ENCODE measurements around the gene CDH23. TPM values are rescaled to one million over a fixed set of nuclear protein-coding genes. Genes with fewer than 3 reads are reported as not detected.

The CDH23 gene
- total RNA-seq, 1 experiment from 2014 or later, result 2.9 TPM

DNA sequence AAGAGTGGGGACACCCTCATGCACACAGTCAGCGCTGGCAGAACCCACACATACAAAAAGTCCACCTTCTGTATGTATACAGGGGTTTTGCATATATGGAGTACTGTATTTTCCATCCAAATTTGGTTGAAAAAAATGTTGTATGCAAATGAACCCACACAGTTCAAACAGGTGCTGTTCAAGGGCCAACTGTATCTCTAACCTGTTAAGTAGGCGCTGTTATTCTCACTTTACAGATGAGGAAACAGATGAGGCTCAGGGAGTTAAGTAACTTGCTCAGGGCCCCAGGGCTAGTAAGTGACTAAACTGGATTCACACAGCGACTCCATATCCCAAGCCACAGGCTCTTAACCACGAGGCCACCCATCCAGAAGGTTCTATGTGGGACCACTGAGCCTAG lies 252.9 kb downstream of the CDH23 start:
- no peak overlapping the region for H3K4me3 Mint-ChIP-seq
- CTCF ChIA-PET, result interaction anchor here (0.8 to 7.1 kb wide), 5 partner anchors 8 to 265 kb away, joined by 3 to 49 read pairs (median 4); no protein-coding TSS in a partner anchor
- no peaks in the 10 kb centered on the region for H3K9me3 Mint-ChIP-seq
- POLR2A ChIA-PET, result no interaction called here
- H3K36me3 Mint-ChIP-seq, result no peaks in the 10 kb centered on the region
- H3K4me1 Mint-ChIP-seq, result peaks cover 36% of the 10 kb centered on the region
- no peak overlapping the region for H3K27ac Mint-ChIP-seq
- DNase-seq (ENCODE audit: low spot score), result no peak
- H3K27me3 Mint-ChIP-seq (ENCODE audit: low read depth), result peaks cover 15% of the 10 kb centered on the region
- no peak for ATAC-seq
- no peak for TF ChIP-seq CBFB (CRISPR knock-in tag; IDR thresholded peaks at IDR 0.05; ENCODE audit: low read depth)
- TF ChIP-seq, protein P1, sequence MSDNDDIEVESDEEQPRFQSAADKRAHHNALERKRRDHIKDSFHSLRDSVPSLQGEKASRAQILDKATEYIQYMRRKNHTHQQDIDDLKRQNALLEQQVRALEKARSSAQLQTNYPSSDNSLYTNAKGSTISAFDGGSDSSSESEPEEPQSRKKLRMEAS (CRISPR knock-in tag; IDR thresholded peaks at IDR 0.05), result no peak
- TF ChIP-seq, protein P2, sequence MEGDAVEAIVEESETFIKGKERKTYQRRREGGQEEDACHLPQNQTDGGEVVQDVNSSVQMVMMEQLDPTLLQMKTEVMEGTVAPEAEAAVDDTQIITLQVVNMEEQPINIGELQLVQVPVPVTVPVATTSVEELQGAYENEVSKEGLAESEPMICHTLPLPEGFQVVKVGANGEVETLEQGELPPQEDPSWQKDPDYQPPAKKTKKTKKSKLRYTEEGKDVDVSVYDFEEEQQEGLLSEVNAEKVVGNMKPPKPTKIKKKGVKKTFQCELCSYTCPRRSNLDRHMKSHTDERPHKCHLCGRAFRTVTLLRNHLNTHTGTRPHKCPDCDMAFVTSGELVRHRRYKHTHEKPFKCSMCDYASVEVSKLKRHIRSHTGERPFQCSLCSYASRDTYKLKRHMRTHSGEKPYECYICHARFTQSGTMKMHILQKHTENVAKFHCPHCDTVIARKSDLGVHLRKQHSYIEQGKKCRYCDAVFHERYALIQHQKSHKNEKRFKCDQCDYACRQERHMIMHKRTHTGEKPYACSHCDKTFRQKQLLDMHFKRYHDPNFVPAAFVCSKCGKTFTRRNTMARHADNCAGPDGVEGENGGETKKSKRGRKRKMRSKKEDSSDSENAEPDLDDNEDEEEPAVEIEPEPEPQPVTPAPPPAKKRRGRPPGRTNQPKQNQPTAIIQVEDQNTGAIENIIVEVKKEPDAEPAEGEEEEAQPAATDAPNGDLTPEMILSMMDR (IDR thresholded peaks at IDR 0.05), result no peak
- no peak for TF ChIP-seq NFYB (CRISPR knock-in tag; conservative IDR thresholded peaks at IDR 0.05; ENCODE audit: low read depth)
- no peak for TF ChIP-seq ELF4 (CRISPR knock-in tag; IDR thresholded peaks at IDR 0.05; ENCODE audit: low read depth)
- no peak for TF ChIP-seq ATF1 (CRISPR knock-in tag; IDR thresholded peaks at IDR 0.05)
- TF ChIP-seq, protein P3, sequence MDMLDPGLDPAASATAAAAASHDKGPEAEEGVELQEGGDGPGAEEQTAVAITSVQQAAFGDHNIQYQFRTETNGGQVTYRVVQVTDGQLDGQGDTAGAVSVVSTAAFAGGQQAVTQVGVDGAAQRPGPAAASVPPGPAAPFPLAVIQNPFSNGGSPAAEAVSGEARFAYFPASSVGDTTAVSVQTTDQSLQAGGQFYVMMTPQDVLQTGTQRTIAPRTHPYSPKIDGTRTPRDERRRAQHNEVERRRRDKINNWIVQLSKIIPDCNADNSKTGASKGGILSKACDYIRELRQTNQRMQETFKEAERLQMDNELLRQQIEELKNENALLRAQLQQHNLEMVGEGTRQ (CRISPR knock-in tag; IDR thresholded peaks at IDR 0.05), result no peak
- TF ChIP-seq ZNF232 (CRISPR knock-in tag; IDR thresholded peaks at IDR 0.05), result no peak
- TF ChIP-seq, protein P4, sequence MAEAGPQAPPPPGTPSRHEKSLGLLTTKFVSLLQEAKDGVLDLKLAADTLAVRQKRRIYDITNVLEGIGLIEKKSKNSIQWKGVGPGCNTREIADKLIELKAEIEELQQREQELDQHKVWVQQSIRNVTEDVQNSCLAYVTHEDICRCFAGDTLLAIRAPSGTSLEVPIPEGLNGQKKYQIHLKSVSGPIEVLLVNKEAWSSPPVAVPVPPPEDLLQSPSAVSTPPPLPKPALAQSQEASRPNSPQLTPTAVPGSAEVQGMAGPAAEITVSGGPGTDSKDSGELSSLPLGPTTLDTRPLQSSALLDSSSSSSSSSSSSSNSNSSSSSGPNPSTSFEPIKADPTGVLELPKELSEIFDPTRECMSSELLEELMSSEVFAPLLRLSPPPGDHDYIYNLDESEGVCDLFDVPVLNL (CRISPR knock-in tag; IDR thresholded peaks at IDR 0.05; ENCODE audit: borderline replicate concordance, low read depth), result no peak
- no peak for TF ChIP-seq KAT7 (CRISPR knock-in tag; IDR thresholded peaks at IDR 0.05; ENCODE audit: borderline replicate concordance)
- no peak for TF ChIP-seq ARID4B (CRISPR knock-in tag; IDR thresholded peaks at IDR 0.05; ENCODE audit: borderline replicate concordance)
- TF ChIP-seq HMGA2 (CRISPR knock-in tag; IDR thresholded peaks at IDR 0.05), result no peak
- TF ChIP-seq, protein P5, sequence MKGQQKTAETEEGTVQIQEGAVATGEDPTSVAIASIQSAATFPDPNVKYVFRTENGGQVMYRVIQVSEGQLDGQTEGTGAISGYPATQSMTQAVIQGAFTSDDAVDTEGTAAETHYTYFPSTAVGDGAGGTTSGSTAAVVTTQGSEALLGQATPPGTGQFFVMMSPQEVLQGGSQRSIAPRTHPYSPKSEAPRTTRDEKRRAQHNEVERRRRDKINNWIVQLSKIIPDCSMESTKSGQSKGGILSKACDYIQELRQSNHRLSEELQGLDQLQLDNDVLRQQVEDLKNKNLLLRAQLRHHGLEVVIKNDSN (CRISPR knock-in tag; IDR thresholded peaks at IDR 0.05), result no peak
- TF ChIP-seq ZNF121 (CRISPR knock-in tag; IDR thresholded peaks at IDR 0.05), result no peak
- TF ChIP-seq MYBL2 (CRISPR knock-in tag; IDR thresholded peaks at IDR 0.05), result no peak
- no peak for TF ChIP-seq ZNF532 (CRISPR knock-in tag; IDR thresholded peaks at IDR 0.05; ENCODE audit: borderline replicate concordance)
- TF ChIP-seq ZNF281 (CRISPR knock-in tag; IDR thresholded peaks at IDR 0.05), result no peak
- no peak for TF ChIP-seq RORB (CRISPR knock-in tag; IDR thresholded peaks at IDR 0.05)
- TF ChIP-seq ZNF263 (CRISPR knock-in tag; IDR thresholded peaks at IDR 0.05; ENCODE audit: low read depth), result no peak

All from WTC11 (cell line).